ENCODE results near the gene RGS17.
A peak's percentile ranks its signal among the peaks of the same experiment; 100 is the strongest.

Gene RGS17

DNA sequence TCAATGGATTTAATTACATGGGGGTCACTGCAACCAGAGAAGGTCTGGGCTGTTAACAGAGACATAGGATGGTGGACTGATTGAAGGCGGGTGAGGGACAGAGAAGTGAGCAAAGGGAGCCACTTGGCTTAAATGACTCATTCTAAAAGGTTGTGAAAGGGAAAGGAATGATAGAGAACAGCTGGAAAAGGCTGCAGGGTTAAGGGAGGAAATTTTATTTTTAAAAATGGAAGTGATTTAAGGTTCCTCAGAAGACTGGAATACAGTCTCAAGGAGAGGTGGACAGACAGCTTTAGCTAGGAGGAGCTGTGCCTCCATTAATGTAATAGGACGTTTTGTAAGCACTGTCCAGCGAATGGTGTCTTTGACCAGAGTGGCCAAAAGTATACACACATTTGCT, 46.7 kb downstream of the RGS17 start:
- peak; percentile 62 for DNase-seq (ENCODE audit: low read depth)

DNA sequence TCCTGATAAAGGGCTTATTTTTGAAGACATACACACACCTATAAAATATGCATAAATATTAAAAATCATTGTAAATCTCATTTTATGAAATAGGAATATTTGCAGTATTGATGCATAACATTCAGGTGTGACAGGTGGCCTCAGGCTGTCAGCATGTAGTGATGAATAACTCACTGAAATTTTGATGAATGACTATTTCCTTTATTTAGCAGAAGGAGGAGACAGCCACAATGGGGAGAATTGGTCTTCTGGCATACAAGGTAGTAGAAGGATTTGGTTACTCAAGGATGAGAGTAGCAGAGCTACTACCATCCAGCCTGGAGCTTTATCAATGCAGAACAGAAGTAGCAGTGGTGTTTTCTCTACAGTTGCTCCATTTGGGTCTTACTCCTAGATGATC, 47.2 kb downstream of the RGS17 start:
- no peak for DNase-seq (ENCODE audit: low read depth)

DNA sequence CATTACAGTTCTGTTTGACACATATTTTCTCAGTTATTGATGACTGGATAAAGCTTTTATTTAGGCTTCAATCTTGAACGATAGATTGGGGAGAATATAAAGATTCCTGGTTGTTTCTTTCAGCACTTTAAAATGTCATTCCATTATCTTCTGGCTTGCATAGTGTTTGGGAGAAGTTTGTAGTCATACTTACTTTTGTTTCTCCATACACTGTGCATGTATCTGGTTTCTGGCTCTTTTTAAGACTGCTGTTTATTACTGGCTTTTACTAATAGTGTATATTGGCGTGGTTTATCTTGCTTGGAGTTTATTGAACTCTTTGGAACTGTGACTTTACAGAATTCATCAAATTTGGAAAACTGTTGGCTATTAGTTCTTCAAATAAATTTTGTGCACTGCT, 49.2 kb downstream of the RGS17 start:
- no peak for DNase-seq (ENCODE audit: low read depth)

DNA sequence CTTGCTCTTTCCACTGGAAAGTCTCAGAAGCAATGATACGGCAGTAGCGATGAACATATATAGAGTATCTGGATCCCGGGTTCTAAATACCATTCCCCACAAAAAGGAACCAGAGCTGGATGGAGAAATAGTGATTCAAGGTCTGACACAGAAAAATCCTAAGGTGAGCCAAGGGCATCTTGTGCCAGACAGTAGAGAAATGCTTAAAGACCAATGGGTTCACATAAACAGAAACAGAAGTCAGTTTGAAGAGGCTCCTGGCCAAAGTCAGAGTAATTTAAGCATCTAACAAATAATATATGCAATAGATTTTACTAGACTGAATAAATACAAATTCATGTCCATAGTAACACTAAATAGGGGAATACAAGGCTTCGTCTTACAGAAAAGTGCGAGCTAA, 54.7 kb downstream of the RGS17 start:
- no peak for DNase-seq (ENCODE audit: low read depth)

DNA sequence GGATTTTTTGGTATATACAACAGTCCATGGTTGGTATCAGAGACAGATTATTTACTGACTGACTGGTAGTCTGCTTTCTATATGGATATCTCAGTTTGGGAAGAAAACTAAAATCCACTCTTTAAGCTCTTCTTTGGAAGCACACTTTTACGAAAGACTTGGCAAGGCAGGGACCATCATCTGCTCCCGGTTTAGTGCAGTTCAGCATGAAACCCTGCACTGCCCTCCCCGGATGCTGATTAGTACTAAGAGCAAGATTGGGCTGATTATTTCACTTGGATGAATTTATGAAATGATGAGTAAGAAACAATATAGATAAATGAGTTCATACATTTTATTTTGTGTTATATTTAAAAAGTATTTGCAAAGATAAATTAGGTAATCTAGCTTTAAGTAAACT, 56.3 kb downstream of the RGS17 start:
- peak; percentile 25 for DNase-seq (ENCODE audit: low read depth)

DNA sequence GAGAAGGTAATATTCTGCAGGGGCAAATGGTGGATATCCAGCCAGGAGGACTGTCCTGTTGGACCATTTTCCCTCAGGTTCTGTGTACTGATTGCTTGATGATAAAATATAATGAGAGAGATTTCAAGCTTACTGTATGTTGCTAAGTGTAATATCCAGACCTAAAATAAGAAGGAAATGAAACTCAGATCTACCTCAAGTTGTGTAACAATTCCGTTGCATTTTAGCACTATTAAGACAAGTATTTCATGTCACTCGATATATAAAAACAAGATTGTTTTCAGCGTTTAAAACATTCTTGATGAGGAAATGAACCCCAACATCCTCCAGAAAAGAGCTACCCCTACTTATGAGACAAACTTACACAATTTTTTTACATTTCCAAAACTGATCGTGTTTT, 57.2 kb downstream of the RGS17 start:
- no peak for DNase-seq (ENCODE audit: low read depth)

DNA sequence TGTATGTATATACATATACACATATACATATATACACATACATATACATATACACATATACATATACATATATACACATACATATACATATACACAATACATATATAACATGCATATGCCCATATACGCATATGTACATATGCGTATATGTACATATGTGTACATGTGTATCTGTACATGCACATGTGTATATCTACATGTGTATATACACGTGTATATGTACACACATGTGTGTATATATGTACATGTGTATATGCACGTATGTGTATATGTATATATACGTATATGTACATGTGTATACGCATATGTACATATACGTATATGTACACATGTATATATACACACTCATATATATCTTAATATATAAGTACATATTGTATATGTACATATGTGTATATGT, 60.3 kb downstream of the RGS17 start:
- DNase-seq (ENCODE audit: low read depth): no peak

DNA sequence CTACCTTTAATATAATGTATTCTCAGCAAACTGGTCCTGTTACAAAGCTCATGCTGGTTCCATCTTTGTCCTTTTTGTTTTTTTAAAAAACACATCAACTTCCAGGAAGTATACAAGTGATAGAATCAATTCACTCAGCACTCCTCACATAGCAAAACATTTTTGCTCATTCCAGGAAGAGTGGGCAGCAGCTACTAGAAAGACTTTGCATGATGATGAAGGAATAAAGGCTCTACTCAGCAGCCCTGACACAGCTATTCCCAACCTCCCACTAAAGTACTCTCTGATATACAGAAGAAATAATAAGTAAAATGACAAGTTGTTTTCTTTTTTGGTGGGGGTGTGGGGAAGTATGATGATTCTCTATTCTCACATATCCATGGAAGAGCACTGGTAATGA, 61.2 kb downstream of the RGS17 start:
- DNase-seq (ENCODE audit: low read depth): no peak

DNA sequence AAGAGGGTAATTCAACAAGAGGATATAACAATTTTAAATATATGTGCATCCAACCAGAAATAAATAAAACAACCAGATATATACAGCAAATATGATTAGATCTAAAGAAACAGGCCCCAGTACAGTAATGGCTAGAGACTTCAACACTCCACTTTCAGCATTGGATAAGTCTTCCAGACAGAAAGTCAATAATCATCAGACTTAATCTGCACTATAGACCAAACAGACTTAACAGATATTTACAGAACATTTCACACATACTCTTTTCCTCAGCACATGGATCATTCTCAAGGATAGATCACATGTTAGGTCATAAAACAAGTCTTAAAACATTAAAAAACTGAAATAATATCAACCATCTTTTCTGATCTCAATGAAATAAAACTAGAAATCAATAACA, 65.9 kb downstream of the RGS17 start:
- no peak for DNase-seq (ENCODE audit: low read depth)

DNA sequence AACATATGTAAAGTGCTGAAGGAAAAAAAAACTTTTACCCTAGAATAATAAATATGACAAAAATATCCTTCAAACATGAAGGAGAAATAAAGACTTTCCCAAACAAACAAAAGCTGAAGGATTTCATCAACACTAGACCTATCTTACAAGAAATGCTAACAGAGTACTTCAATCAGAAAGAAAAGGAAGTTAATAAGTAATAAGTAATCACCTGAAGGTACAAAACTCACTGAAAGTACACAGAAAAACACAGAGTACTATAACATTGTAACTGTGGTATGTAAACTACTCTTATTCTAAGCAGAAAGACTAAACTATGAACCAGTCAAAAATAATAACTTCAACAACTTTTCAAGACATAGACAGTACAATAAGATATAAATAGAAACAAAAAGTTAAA, 67.1 kb downstream of the RGS17 start:
- no peak for DNase-seq (ENCODE audit: low read depth)

DNA sequence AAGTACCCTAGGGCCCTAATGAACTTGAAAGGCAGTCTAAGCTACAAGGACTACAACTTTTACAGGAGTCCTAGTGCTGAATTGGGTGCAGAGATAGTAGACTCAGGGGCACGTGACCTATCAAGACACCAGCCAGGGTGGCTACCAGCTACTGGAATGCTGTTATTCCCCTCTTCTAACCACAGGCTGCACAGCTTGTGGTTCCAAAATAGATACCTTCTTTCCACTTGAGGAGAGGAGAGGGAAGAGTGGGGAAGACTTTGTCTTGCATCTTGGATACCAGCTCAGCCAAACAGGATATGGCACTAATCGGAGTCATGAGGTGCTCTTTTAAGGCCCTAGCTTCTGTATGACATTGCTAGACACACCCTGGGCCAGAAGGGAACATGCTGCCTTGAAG, 68.6 kb downstream of the RGS17 start:
- no peak for DNase-seq (ENCODE audit: low read depth)

DNA sequence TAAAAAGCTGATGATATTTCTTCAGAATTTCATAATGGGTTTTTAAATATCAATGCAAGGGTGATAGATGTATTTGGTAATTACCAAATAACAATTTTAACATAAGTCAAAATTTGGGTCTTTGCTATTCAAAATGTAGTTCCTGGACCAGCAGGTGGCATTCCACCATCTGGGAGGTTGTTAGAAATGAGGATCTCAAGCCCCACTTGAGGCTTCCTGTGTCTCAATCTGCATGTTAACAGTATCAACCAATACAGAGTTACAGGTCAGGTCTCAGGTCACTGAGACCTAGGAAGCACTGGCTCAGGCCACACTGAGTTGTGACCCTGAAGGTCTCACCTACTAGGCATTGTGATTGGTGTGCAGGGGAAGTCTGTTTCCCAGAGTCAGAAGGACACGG, 71.3 kb downstream of the RGS17 start:
- DNase-seq (ENCODE audit: low read depth): peak; percentile 5

DNA sequence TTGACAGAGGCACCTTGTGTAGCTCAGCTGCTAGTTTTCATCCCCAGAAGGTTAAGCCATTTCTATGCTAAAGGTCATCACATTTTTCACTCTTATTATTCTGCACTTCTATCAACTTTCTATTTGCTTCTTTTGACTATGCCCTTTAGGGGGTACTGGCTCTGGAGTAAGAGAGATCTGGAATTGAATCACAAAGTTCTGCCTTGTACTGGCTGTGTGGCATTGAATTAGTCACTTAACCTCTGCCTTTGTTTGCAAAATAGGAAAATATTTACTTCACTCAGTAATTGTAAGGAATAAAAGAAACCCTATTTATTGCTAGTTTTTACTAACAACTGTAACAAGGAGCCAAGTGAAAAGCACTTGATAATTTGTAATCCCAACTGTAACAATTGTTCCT, 71.8 kb downstream of the RGS17 start:
- DNase-seq (ENCODE audit: low read depth): peak; percentile 16

DNA sequence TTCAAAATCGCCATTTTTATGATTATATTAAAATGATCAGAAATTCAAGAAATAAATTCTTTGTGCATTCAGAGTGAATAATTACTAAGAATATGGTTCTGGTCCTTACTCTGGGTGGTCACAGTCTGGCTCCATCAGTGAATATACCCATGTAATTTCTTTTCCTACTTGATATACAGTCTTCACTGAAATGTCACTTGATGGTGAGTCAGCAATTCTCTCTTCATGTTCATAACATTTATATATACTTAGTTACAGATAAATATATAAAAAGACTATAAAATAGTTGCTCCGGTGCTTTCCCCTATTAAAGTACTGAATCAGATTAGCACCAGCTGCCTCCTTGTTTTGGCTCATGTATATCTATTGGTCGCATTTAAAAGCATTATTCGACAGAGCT, 72.2 kb downstream of the RGS17 start:
- DNase-seq (ENCODE audit: low read depth): peak; percentile 12

DNA sequence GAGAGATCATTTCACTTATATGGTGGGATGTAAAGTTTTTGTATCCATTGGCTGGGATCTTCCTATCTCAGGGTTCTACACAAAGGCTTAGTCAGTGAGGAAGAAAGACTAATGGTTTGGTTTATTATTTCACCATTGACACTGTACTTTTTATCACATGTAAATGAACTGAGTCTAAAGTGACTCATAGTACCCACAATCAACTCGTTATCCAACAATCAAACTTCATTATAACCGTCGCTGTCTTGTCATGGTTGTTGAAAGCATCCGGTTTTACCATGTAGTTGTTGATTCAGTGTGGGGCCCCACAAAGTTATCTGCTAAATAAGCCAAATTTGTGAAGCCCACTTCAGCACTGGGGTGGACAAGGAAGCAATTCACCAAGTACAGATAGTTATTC, 72.8 kb downstream of the RGS17 start:
- peak; percentile 33 for DNase-seq (ENCODE audit: low read depth)

DNA sequence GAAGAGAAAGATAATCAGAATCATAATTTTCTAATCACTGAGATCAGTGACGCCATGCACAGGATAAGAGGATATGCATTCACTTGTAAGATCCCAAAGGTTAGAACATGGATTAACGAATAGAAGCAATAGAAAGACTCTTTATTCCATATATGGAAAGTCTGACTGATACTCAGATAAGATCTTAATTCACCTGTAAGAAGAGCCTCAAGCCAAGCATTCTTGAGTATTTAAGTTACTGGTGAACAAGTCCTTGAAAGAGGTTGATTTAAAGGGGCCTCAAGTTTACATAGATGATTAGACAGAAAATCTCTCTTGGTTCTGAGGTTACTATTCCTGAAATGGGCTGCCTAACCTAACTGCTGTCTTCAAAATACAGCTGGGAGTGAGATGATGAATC, 74.8 kb downstream of the RGS17 start:
- no peak for DNase-seq (ENCODE audit: low read depth)

DNA sequence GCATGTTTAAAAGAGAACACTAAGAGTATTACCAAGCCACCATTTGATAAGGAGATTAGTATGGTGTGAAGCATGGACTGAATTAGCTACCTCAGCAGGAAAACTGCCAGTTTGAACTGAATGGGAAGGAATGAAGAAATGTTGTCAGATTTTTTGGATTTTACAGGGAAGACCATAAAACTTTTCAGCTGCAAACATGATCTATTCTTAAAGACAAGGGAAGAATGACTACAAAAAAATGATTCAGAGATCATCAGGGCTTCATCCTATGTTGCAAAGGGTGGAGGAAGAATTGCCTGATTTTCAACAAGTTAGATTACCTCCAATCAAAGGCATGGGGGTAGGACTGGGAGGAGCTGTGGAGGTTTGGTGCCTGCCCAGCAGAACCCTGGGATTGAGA, 79.3 kb downstream of the RGS17 start:
- DNase-seq (ENCODE audit: low read depth): no peak

DNA sequence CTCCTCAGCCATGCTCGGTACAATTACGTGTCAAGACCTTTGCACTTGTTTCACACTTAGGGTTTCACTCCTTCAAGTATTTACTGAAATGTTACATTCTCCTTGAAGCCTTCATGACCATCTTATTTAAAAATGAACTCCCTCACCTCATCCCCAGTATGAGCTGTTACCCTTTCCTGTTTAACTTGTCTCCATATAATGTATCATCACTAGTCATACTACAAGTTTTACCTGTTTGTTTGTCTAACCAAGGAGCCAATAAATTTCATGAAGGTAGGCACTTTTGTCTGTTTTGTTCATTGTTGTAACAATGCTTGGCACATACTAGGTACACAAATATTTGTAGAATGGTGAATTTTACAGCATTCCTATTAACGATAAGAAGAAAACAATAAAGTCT, 82.5 kb downstream of the RGS17 start:
- DNase-seq (ENCODE audit: low read depth): no peak

DNA sequence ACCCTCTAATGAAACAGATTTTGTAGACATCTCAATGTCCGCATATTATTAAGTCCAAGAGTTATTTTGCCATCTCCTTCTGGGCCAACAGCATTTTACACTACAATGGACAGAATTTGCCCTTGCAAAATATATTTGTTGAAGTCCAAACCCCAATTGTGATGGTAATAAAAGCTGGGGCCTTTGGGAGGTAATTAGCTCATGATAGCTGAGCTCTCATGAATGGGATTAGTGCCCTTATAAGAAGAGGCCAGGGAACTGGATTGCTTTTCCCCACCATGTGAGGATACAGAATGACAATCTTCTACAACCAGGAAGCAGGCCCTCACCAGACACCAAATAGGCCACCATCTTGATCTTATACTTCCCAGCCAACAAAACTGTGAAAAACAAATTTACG, 83.7 kb downstream of the RGS17 start:
- no peak for DNase-seq (ENCODE audit: low read depth)

DNA sequence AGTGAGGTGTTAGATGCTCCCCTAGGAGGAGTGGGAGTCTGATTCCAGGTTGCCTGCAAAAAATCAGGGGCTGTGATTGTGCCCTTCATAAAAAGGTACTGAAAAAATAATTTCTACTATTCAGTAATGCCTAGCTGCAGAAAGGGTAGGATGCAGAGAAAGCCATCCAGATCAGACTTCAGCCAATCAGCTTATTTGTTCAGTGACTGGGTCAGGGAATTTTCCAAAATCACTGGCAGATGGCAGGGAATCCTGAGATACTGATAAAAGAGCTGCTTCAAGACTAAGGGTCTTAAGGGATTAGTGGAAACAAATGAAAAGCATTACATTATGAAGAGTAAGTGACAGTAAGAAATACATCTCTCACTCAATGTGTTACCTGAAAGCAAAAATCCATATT, 85.8 kb downstream of the RGS17 start:
- no peak for DNase-seq (ENCODE audit: low read depth)

DNA sequence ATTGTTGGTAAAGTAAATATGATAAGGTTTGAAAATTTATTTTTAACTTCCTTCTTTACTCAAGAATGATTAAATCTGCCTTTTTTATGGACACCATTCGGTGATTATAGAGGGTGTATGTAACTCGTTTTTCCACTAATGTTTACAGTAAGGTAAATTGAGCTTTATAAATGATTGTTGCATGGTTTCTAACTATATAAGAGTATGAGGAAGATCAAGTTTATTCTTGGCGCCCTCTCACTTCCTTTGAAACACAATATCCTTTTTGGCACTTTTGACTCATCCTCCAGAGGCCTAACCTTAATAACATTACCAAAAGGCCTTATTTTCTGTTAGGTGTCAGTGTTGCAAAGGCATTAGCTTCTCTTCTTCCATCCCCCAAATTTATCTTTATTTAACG, 86.8 kb downstream of the RGS17 start:
- peak; percentile 39 for DNase-seq (ENCODE audit: low read depth)

DNA sequence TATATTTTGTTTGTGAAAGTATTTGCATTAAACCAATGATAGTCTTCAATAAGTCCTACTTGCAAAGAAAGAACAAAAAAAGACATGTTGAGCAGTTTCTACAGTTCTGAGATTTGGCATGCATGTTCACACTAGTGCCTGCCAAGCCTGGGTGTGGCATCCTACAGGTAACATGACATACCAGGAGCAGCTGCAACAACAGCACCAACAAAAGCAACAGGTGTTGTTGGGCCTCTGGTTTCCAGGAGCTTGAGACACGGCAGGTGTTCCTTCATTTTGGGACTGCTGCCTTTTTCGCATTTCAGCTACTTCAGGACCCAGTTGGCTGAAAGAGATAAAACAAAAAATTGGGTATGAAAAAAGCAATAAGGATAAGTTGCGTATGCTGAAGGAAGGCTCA, 87.4 kb downstream of the RGS17 start:
- no peak for DNase-seq (ENCODE audit: low read depth)

DNA sequence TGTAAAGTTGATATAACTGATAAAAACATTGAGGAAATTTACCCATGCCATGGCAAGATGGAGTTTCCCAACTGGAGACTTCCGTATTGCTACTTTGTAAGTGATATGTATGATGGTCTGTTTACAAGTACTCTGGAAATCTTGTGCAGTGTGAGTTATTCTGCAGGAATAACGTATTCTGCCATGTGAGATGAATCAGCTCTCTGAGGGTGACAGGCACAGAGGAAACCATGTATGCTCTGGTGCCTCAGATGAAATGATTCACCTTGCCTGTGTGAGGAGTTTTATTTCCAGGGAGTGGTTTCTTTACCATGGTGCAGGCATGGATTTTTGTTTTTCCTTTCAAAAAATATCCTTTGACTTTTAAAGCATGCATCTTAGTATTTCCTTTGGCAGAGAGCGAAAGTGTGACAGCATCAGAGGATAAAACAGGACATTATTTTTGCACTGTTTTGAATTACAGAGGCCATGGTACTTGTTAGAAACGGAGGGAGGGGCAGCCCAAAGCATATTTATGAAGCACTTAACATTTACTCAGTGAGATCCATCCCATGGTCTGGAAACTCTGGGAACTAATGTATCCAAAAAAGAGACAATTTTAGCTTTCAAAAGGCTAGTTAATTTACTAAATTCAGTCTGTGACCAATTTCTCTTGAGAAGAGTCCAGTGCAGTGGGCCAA, 92.6 kb downstream of the RGS17 start:
- peak; percentile 67 for DNase-seq (ENCODE audit: low read depth)

DNA sequence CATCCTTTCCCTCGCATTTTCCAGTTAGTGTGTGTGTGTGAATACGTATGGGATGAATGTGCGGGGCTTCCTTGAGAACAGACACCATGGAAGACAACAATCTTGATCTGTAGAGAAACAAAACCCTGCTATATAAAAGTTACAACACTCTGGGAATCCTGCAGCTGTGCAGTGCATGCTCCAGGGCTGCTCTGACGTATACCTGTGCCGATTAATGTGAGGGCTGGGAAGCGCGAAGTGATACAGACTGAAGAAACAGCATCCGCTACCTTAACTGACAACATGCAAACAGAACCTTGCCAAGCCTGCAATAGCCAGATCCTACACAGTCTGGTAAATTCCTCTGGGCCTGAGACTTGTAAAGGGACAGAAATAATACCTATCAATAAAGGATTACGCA, 96.9 kb downstream of the RGS17 start:
- DNase-seq (ENCODE audit: low read depth): no peak
